ENCODE results near the gene RBMS3.
"Not testable (repeated sequence)": the region's sequence is repeated elsewhere in the genome, so short reads cannot be mapped to it uniquely, and the experiment has no call there.

RBMS3 gene

DNA sequence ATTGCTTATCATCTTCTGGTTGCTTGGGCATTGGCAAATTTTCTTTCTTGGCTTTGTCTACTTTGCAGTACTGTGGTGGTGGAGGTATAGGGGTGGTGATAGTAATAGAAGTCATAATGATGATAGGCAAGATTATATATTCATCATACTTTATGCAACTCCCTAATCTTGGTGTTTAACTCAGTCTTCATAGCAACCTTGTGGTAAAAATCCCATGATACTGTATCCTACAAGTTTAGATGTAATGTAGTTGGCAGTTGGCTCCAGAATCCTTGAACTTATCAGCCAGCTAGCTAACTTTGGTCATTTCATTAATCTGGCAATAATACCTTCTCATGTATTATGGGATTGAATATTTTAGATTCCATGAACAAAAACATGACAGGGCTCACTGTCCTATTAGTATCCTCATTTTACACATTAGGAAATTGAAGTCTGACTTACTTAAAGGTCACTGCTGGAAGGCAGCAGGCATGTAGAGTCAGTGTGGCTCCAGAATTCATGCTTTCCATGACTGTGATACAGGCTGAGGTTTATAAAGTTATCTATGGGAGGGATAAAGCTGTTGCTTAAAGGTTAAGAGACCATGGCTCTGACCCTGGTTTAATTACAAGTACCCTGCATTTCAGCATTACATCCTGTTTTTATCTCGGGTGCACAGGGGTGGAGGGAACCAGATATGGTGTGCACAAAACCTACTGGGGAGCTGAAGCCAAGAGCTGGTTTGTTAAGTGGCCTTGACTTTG lies 33.3 kb downstream of the RBMS3 start:
- DNase-seq: no peak

DNA sequence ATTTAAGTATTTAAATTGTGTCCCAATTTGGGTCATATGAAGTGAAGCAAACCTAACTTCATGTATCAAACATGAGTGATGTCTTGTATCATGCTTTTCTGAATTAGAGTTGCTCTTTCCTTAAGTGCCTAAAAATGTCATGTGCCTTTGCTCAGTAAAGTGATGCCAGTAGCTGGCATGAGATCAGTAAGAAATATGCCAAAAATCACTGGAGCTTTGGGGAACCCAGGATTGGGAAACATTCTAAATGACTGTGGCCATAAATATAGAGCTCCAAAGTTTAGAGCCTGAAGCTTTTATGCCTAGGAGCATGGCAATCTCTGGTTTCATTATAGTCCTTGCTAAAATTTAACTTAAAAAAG lies 33.8 kb downstream of the RBMS3 start:
- DNase-seq: no peak

DNA sequence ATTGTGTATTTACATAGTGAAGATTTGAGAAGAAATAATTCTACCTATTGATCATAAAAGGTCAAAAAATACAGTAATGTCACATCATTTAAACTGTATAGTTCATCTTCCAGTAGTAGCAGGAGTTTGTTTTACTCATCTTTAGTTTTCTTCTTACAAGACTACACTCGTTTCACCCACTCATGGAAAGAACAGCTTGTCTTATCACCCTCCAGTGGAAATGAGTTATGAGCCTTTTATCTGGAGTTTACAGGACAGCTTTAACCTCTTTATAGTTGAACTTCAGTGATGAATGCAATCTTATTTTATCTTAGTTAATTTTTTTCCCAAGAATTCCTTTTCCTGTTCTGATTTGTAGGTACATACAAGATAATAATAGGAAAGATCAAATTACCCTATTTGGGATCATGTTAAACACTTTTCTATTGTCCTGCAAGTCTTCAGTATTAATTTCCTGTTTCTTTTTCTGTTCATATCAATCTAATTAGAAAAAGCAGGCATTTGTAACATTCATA lies 36.8 kb downstream of the RBMS3 start:
- no peak for DNase-seq

DNA sequence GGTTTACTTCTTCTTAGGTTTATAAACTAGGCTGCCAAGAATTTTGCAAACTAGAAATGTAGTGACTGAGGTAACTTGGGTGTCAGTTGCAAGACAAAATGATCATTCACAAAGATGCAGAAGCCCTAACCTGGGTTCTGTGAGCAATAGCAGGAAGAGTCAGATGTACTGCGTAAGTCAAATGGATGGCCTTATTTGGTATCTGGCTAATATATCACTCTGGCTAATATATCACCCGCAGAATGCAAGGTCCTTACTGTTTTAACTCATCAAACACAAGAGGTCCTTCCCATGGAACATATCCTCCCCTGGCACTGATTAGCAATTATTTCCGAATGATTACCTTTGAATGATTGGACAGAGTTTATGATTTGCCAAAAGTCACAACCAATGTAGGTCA lies 37.4 kb downstream of the RBMS3 start:
- DNase-seq: no peak

DNA sequence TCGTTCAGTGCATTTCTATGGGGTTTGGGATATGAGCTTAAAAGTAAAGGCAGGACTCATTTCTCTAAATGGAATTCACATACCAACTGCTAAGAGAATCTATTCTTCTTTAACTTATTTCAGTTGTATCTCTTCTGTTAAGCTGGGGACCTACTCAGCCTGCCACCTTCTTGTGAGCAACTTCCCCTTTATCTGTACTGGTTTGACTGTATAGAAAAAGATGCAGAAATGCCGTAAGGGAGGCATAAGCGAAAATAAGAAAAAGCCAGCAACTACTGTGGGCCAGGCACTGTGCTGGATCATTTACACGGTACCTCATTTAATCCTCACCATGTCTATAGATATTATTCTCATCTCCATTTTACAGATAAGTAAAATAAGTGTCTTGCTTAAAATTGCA lies 38.4 kb downstream of the RBMS3 start:
- DNase-seq: no peak

DNA sequence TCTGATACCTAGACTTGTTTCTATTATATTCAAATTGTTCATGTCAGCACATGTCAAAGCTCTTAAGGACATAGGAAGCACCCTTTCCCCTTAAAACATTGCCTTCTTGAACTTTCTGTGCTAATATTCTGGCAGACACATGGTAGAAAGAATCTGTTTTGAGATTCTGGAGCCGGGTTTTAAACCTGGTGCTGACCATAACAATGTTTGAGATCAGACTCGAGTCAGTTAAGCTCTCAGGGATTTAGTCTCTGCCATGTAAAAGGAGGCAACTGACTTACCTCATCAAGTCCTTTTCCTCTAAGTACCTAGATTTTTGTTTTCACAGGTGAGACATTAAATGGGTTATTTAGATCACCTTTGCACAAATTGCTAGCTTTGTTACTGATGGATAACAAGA lies 38.9 kb downstream of the RBMS3 start:
- no peak for DNase-seq

DNA sequence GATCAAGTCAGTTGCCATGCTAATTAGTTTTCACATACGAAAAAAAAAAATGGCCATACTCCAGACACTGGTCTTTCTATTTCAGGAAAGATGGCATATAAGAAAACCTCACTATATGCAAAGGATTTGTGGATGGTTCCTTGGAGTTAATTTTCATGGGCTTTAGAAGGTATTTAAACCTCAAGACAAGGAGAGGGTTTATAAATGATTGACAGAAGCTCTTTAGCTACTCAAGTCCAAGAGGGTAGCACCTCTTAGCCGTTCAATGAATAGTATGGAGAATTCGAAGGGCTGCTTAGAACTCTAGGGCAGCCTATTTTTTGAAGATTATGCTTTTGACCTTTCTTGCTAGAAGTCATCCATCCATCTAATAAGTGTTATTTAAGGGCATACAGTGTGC lies 41.7 kb downstream of the RBMS3 start:
- DNase-seq: no peak

DNA sequence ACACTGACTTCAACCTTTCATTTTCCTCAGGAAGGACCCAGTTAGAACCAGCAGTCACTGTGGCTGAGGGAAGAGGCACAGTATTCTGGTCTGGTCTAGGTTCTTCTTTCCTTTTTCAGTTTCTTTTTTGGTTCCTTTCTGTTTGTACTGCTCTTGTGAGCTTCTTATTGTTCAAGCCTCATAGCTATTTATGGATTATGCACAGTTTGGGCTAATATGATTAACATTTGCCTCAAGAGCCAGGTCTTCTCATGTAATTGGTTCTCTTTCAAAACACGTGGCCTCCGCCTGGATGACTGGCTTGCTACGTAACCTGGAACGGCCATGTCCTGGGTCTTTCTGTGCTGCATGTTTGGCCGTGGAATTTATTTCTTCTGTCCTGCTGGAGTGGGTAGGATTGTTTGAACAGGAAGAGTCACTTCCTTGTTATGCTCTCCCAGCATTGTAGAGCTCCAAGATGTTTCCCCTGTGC lies 43.3 kb downstream of the RBMS3 start:
- DNase-seq: no peak

DNA sequence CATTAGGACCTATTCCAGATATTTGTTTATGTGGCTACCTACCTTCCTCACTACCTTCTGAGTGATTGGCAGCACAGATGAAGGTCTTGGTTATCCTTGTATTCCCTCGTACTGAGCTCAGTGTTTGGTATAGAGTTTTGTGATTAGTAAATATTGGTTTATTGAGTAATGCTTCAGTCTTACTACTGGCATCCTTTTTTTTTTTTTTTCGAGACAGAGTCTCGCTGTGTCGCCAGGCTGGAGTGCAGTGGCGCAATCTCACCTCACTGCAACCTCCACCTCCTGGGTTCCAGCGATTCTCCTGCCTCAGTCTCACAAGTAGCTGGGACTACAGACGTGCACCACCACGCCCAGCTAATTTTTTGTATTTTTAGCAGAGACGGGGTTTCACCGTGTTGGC lies 45.7 kb downstream of the RBMS3 start:
- DNase-seq: not testable (repeated sequence)

DNA sequence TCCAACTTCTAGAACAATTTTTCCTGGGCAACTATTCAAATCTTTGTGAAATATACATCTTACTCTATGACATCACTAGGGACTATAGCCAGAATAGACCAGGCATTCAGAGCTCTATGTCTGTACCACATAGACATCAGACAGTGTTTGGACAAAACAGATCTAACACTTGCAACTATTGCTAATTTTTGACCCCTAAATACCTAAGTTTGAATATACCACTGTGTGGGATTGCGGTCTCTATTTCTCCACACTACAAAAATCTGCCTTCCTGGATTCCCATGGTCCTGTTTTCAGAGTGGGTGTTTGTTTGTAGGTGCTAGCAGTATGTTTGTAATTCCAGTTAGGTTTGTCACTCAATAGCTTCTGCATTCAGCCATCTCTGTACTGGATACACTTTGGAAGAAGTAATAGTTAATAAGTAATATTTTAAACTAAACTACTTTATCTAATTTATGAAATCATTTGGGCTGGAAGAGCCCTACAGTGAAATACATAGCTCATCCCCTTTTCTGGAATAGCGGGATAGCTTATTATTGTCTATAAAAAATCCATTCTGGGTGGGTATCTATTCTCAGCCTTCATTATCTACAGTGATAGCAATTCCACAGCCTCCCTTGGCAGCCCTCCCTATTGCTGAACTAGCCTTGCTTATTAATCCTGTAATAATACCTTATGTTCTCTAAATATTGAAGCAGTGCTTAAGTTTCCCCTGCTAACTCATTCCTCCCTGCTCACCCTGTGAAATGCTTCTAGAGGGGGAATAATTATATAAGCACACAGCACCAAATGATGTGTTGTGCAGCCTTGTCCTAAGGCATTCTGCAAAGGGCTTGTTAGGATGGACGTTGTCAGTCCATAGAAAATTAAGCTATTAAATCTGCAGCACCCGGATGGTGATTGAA lies 49.4 kb downstream of the RBMS3 start:
- no peak for DNase-seq

DNA sequence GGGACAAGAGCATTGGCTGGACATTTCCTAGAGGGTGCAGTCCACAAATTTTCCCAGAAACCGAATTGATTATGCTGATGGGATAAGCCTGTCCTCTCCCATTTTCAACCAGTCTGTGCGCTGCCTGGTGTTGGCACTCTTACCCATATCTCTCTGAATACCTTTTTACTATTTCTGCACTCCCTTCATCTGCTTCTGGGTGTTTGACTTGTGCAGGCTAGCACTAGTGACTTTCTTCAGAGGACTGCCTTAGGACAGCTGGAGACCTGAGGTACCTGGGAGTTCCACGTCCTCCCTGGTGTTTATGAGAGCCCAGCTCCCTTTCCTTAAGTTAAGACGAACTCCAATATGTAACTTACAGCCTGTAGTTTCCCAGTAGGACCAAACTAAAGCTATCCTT lies 50.2 kb downstream of the RBMS3 start:
- no peak for DNase-seq

DNA sequence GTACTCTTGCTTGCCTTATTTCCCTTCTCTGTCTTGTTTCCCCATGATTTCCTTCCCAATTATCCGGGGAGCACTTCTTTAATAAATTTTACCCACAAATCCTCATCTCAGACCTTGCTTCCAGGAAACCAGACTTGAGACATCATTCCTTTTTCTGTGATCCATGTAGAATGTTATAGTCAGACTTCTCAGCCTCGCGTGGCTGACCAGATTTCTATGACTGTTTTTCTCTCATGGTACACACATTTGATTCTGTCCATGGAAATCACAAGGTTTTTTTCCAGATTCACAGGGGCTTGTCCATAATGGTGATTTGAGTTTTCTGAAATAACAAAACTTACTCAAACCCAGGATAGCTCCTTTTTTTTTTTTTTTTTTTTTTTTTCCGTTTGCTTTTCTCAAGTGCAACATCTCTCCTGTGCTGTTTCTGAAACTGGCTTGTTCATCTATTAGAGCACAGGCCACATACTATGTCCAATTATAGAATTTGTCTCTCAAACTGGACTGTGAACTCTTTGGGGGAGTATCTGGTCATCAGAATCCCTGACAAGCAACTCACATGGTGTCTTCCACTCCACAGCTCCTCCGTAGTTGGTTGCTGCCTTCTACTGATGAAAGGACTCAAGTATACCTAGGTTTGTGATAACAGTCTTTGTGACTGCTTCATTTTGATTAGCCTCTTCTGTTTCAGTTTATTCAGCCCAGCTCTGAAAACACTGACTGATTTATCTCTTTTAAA lies 50.8 kb downstream of the RBMS3 start:
- no peak for DNase-seq

DNA sequence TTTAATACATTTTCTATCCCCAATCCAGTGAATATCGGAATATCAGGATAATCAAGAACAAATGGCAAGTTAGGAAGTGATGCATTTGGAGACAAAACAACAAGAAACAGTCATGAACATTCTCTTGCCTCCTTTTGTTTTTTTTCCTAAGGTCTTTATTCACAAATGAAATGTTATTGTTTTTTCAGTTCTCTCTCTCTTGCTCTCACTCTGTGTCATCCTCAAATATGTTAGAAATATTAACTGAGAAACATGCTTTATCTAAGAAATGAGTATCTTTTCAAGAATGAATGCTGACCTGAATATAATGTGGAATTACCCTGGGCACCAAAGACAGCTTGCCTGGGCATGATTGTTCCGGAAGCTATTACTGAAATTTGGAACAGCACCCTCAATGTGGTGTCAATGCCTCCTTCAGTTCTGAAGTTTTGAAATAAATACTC lies 51.3 kb downstream of the RBMS3 start:
- no peak for DNase-seq

DNA sequence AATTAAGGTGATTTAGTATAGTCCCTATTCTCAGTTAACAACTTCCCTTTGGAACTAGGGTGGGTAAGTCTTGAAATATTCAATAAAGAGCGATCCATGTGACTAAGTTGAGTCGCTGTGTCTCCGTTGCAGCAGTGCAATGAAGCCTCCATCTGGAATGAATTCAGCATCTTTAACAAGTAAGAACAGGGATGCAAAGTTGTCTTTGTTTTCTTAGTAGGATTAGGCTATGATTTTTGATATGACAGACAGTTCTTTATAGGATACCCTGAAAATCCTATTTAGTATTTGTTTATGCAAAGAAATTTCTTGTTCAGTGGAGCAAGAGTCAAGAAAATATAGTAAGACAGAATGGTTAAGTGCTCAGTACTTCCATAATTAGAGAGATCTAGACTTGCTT lies 52.7 kb downstream of the RBMS3 start:
- no peak for DNase-seq

DNA sequence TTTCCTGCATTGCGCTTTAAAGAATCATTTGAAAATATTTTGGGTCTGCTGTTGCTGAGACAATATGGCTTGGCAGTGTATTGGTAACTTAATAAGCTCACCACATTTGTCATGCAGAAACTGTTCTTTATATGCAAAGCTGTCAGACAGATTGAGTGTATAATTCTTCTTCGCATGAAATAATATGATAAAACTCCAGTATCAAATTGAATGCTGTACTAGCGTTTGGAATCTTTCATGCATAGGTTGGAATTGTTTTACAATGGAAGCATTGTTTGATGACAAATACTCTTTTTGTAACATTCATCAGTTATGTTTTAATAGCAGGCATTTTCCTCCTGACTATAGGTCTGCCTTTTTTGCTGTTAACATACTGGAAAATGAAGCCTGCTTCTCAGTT lies 53.8 kb downstream of the RBMS3 start:
- DNase-seq: no peak

DNA sequence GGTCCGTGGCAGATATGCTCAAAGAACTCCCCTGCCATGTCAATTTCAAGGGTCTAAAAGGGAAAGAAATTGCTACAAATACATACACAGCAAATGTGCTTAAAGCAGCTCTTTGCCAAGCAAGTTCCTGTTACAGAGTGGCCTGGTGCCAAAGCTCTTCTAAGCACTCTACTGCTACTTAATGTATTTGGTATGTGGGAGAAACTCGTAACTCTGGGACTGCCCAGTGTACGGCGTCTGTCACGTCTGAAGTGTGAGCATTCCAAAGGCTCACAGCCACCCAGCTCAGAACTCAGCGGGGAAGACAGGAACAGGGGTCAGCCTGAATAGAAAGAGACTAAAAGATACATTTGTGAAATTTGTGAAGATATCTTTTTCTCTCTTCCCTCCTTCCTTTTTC lies 54.6 kb downstream of the RBMS3 start:
- peak; percentile 24 for DNase-seq

DNA sequence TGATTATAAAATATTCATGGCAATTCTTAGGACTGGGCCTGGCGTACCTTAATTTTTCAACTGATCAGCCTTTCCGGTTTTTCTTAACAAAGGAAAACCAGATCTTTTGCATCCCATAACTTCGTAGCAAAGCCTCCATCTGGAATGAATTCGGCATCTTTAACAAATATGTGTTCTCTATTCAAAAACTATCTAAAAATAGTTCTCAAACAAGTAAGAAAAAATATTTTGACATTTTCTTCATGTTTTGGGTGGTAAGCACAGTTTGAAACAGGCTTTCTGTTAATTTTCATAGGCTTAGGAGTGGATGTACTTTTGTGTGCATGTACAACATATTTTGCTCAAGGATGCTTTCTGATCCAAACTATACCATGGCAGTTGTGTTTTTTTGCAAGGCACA lies 55.1 kb downstream of the RBMS3 start:
- no peak for DNase-seq

DNA sequence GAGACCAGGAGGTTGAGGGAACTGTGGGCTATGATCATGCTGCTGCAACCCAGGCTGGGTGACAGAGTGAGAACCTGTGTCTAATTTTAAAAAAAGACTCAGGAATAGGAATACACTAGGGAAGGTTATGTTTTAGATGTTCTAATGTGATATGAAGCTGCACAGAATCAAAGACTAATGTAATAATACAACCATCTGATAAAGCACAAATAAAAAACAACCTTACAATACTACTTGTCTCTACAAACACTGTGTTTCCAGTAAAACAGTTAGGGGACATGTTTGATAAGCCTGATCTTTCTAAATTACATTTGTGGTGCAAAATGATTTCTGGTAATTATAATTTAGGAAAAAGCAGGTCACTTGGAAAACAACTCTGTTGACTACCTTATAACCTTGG lies 56.7 kb downstream of the RBMS3 start:
- no peak for DNase-seq

DNA sequence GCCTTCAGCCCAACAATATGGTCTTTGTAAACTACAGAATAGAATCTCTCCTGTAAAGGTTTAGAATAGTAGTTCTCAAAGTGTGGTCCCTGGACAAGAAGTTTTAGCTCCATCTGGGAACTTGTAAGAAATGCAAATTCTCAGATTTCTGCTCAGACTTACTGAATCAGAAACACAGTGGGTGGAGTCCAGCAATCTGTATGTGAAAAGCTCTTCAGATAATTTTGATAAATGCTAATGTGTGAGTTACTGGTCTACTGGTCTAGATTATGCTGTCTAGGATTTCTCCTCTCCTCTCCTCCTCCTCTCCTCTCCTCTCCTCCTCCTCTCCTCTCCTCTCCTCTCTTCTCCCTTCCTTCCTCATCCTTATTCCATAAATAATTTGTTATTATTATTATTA lies 57.5 kb downstream of the RBMS3 start:
- DNase-seq: no peak

DNA sequence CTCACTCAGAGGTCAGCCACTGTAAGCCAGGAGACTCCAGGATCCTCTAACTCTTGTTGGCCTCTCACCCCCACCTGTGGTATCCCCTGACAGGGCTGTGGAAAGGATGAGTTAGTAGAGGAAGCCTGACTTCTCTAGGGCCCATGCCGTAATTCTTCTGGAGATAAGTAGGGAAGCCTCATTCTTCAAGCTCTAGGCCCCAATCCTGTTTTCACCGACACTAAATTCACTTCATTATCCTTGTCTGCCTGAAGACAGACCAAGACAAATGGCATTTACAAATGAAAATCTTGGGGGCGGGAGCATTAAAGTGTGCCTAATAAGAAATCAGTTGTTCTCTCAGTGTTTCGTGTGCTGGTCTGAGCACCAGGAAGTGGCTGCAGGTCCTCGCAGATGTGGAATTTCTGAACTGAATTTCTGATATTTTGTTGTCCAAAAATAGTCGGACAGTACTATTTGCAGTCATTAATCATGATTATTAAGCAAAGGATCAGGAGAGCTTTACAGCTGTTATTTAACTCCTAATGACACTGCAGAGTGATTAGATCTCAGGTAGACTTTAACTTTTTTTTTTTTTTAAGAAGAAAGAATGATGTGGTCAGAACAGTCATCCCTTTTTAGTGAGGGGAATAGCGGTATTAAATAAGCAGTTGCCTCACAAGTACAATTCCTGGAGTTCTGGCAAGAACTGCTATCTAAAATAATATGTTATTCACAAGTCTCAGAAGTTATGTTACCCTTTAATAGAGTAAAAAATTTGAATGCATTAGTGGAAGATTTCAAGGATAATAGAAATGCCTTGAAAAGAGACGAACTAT lies 58.4 kb downstream of the RBMS3 start:
- DNase-seq: no peak

DNA sequence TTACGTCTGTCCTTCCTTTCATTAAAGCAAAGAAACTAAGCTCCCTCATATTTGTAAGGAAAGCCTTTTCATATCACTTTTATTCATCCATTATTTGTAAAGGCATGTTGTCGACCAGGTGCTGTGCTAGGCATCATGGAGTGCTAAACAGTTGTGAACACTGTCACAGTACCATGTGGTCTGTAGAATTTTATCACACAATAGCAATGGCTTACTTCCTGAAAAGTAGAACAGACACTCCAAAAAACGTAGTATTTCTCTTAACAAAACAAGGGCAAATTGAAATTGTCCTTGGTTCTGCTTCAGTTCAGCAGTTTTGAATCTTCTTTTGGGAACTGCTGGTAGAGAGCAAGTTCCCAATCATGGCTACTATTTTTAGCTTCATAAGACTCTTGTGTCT lies 63.3 kb downstream of the RBMS3 start:
- DNase-seq: no peak

DNA sequence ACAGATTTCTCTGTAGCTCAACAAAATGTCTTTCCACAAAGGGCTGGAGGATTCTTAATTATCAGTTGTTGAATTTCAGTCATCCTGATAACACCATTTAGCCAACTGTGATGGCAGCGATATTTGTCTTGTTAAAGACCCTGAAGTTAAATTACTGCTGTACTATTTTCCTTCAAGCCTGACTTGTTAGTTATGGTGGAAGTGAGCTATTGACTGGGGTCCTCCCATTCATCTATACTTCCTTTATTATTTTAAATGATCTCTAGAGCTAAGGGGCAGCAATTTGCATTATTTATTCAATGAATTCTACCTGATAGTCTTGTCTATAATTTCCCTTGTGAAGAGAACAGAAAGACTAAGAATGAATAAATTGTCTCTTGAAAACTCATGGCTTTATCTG lies 64.1 kb downstream of the RBMS3 start:
- no peak for DNase-seq
